Cardiac fibroblast (primary cell): ENCODE results near the gene CCDC85B.

Experiments used
- DNase-seq, 2 donors: peaks; one replicate each; pipeline versions ENCODE4 v3.0.0 to v3.0.0-alpha.2; 2010; ENCODE audit warnings: low read depth in 2 of 2
- H3K4me3 ChIP-seq, 2 donors: replicated peaks in 1 of 2; 1 replicate in 1 of 2; 2 replicates in 1 of 2; pipeline ENCODE4 v1.5.1; 2011; ENCODE audit warnings: low read depth in 2 of 2, low read length in 2 of 2, mild to moderate bottlenecking in 2 of 2, moderate library complexity in 1 of 2
- CTCF ChIP-seq: IDR thresholded peaks from one replicate; pipeline ENCODE4 v1.5.1; 2011; ENCODE audit warnings: low read depth, mild to moderate bottlenecking, low read length, inconsistent platforms

CCDC85B gene

GRCh38 chr11:65849771-65850216 is 40.7 kb upstream of the CCDC85B start:
- TF ChIP-seq CTCF, result no peak
- no peak for DNase-seq
- H3K4me3 ChIP-seq, result no peak overlapping the region

- no peak for TF ChIP-seq CTCF
- H3K4me3 ChIP-seq, result no peak overlapping the region
- DNase-seq, result no peak
Observed at GRCh38 chr11:65850217-65851082, 40.0 kb upstream of the CCDC85B start.

GRCh38 chr11:65851083-65851579 is 39.3 kb upstream of the CCDC85B start:
- H3K4me3 ChIP-seq, result no peak overlapping the region
- peak; percentile 62 for TF ChIP-seq CTCF
- DNase-seq, result peak in 1 of 2 donors; percentile 51

GRCh38 chr11:65851811-65852507 is 38.5 kb upstream of the CCDC85B start:
- no peak overlapping the region for H3K4me3 ChIP-seq
- DNase-seq, result no peak
- TF ChIP-seq CTCF, result no peak

- H3K4me3 ChIP-seq, result no peak overlapping the region
- TF ChIP-seq CTCF, result no peak
- no peak for DNase-seq
Observed at GRCh38 chr11:65852508-65853245, 37.8 kb upstream of the CCDC85B start.

GRCh38 chr11:65853246-65853979 is 37.1 kb upstream of the CCDC85B start:
- no peak for TF ChIP-seq CTCF
- DNase-seq, result no peak
- H3K4me3 ChIP-seq, result no peak overlapping the region
